Measurements from ENCODE around the gene ARRB2.

The ARRB2 gene

DNA sequence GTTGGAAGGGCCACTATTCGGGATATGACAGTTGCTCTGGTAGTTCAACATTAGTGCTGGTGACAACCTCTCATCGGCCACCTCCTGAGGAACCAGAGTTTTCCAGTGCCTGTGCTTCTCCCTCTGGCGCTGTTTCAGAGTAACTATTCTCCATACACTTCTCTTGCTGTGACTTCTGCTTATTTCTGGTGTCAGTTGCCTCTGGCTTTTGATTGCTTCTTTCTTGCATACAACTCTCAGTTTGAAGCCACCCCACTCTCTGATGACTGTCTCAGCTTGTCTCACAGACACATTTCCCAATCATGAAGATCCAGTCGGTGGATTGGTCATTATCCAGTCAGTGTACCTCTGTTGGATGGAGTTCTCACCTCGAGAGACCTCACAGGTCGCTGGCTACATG, 57.9 kb downstream of the ARRB2 start:
- no peak for DNase-seq

DNA sequence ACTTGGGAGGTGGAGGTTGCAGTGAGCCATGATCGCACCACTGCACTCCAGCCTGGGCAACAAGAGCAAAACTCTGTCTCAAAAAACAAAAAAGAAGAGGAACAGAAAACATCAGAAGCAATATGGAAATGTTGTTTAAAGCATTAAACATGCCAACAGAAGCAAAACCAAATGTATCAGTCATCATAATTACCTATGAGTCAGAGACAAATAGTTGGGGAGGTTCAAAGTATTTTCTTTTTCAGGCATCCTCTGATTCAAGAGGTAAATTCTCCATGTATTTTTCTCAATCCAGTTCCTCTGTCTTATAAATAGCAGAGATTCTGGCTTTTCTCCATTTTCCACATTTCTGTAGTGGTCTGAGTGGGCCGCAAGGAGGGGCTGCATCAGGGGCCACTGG, 59.2 kb downstream of the ARRB2 start:
- no peak for DNase-seq

All from activated naive CD4-positive, alpha-beta T cell treated with Interleukin-2 at 50 U/mL for 16 hours (primary cell).